Kasumi-1 (cell line): ENCODE data around the gene MITF.

Experiments used
- DNase-seq, 2 experiments: peaks; one replicate each; lab custom pipeline; 2025; lab: John Stamatoyannopoulos, UW

Gene MITF, protein sequence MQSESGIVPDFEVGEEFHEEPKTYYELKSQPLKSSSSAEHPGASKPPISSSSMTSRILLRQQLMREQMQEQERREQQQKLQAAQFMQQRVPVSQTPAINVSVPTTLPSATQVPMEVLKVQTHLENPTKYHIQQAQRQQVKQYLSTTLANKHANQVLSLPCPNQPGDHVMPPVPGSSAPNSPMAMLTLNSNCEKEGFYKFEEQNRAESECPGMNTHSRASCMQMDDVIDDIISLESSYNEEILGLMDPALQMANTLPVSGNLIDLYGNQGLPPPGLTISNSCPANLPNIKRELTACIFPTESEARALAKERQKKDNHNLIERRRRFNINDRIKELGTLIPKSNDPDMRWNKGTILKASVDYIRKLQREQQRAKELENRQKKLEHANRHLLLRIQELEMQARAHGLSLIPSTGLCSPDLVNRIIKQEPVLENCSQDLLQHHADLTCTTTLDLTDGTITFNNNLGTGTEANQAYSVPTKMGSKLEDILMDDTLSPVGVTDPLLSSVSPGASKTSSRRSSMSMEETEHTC

DNA sequence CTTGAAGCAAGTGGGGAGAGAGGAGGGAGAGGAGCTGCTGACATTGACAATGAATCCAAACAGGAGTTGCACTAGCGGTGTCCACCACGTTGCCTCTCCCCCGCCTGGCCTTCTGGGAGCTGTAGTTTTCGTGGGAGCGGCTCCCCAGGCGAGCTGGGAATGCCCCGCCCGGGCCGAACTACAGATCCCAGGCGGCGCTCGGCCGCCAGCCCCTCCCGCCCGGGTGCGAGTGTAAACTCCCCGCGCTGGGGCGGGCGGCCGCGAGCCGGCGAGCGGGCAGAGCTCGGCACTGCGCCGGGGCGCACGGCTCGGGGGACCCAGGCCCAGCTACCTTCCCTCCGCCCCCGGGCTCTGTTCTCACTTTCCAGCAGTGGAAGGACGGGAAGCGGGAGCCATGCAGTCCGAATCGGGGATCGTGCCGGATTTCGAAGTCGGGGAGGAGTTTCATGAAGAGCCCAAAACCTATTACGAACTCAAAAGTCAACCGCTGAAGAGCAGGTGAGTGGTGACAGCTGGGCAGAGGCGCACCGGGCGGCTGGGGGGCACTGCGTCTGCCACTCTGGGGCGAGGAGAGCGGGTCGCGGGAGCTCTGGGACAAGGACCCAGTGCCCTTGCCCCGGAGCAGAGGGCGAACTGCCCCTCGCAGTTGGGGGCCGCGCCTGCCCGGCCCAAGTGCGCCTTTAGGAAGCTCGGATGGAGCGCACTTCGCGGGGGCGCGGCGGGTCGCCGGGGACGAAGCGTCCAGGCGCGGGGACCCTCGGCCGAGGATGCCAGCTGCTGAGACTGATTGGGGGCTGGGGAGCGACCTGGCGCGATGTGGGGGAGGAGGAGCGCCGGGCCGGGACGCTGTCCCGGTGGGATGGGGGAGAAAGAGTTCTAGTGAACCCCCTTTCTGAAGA lies at the start of gene MITF:
MITF (plus strand) TSS at position 261 of the 899 bp plus-strand sequence; CDS start at position 395, 134 bp downstream.
- peak; percentile 92 to 96 for DNase-seq

DNA sequence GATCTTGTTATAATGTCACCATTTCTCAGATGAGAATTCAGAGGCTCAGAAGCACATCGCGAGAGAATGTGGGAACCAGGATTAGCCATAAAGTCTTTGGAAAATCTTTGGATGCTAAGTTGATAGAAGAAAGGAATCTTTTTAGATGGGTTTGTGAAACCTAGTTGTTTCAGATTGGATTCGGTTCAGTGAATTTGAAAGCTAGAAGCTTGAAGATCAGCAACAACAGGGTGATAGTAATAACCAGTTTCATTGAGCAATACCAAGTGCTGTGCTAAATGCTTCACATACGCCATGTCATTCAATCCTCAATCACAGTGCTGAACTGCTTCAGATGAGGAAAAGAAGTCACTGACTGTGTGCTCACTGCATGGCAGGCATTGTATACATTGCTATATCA lies 47.4 kb upstream of the MITF start:
- no peak for DNase-seq

DNA sequence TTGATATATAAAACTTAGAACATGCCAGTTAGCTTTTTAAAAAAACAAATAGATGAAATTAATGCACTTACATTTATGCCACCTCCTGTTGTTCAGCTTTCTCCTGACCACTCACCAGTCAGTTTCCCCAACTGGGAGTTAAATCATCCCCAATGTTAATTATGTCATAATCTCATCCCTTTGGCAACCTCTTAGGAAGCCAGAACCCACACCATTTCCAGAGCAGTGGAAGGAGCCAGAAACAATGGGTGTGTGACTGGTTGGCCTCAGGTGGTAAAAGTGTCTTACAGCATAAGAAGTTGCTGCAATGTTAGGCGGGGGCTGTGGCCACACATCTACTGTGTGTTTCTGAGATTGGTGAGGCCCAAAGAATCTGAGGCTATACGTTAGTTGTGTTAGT lies 46.5 kb upstream of the MITF start:
- no peak for DNase-seq

DNA sequence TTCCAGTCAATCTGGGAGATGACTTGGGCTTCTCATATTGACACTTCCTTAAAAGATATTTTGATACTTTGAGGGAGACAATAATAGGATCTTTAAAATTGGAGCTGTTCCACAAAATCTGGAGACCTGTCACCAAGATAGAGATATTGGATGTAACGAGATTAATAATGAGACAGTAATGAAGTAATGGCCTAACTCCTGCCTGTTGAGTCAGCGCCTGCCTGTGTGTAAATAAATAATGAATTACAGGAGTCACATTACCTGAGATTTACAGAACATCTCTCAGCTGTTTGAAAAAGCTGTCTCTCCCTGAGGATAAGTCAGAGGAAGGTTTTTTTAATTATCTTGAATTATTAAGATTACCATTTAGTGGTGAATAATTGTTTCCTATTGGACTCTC lies 43.8 kb upstream of the MITF start:
- DNase-seq, result no peak

DNA sequence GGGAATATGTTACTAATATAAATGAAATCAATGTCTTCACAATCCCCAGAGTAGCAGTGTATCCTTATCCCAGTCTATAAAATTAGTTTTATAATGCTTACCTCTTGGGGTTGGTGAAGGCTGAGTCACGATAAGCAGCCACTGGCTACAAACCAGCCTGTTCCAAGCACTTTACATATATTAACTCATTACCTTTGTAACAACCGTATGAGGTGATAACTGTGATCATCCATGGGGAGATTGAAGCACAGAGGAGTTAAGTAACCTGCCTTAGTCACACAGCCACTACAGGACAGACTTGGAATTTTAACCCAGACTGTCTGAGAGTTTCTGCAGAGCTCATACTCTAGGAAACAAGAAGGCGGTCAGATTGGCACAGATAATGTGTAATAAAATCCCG lies 43.3 kb upstream of the MITF start:
- DNase-seq, result no peak

DNA sequence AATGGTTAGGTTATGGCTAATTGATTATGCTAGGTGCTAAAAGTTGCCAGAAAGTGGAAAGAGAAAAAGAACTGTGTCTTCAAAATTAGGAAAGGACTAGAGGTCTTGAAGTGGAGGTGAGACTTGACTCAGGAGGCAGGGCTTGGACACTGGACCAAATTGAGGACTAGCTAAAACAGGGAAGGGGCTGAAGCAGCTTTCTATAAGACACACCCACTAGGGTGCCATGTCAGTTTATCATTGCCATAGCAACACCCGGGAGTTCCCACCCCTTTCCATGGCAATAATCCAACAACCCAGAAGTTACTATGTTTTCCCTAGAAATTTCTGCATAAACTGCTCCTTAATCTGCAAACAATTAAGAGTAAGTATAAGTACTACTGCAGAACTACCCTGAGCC lies 42.9 kb upstream of the MITF start:
- no peak for DNase-seq

DNA sequence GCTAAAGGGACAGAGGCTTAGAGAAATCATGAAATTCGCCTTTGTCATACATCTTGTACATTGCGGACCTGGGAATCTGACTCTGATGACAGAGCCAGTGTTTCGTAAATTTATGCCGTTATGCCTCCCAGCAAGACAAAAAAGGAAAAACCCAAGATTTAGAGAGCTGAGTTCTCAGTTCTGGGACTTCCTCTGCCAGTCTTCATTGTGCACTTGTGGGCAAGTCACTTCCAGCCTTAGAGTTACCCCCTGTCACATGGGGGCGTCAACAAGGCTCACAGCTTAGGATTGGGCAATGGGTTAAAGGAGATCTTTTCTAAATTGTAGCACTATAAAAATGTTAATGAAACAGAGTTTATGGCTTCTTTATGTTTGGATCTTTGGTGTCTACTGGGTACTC lies 41.9 kb upstream of the MITF start:
- no peak for DNase-seq

DNA sequence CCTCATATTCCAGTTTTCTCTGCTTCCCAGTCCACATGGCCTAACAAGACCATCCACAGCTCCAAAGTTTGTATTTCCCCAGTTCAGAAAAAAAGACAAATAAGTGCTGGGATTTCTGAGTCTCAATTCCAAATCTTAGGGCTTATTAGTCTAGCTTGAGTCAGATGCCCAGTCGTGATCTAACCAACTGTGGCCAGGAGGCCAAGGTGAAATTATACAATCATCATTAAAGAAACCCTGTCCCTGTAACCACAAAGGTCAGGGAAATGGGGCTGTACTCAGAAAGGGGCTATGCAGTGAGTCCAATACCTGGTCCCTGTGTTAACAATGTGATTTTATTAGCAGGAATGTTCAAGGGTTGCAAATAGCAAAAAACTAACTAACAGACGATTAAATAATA lies 40.5 kb upstream of the MITF start:
- DNase-seq, result no peak

DNA sequence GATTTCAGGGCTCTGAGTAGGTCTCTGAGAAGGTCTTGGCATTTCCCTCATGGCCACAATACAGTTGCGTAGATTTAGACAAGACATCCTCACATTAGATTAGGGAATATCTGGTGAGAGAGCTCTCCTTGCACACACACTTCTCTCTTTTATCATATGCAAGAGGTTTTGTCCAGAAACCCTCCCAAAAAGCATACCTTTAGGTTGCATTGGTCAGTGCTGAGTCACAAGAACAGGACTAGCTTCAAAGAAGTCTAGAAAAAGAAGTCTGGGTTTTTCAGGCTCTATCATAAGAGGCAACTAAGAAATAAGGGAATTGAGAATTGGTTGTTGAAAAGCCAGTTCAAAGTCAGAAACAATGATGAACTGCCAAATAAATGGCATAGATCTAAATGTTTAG lies 40.1 kb upstream of the MITF start:
- DNase-seq, result no peak

DNA sequence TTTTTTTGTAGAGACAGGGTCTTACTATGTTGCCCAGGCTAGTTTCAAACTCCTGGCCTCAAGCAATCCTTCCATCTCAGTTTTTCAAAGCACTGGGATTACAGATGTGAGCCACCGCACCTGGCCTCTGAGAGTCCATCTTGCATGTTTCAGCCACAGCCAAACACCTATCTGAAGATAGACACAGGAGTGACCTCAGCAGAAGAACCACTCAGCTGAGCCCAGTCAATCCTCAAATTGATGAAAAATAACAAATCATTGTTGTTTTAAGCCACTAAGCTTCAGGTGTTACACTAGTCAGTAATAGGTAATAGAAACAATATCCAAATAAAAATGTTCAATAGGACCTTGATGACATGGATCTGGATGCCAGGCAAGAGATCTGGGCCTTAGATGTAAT lies 38.3 kb upstream of the MITF start:
- DNase-seq, result no peak

DNA sequence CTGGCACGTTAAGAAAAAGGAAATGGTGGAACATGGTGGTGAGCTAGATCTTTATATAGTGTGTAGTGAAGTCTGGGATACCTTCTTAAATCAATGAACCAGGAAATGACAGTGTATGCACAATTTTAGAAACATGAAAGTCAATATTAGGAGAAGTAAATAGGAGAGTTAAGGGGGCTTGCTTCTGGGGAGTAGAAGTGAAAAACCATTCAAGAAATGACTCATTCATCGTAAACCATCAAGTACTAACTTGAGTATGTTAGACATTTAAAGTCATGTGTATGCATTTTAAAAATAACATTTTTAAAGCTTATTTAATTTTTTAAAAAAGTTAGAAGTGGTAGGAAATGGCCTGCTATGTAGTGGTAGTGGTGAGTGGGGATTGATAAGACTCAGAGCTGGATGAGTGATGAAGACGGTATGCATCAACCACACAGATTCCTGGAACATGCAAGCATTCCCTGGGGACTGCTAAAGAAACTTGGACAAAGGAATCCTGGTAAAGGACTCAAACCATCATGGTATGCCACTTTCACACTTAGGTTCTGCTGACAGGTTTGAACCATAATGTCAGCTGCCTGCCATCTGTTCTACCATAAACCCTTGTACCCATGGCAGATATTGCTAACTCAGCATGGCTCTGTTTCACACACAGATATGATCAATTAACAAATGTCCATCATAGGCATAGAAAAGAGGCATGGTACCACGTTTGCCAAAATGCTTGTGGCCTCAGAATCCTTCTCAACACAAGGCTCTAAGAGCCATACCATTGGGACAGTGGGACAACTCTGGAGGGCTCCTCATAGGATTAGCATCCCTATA lies 28.9 kb upstream of the MITF start:
- no peak for DNase-seq

DNA sequence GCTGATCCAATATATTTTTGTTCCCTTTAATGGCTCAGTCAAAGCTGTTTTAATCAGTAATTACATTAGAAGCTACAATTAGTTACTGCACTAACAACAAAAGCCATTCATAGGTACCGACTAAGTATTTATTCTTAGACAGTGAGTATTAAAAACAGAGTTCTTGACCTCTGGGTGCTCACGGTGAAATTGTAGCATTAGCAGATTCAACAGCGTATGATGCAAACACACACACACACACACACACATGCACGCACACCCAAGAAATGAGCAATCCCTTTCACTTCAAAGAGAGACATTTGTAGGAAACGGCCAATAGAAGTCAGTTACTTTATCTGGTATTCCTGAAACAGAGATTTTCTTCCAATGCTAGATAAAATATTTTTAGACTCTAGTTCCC lies 27.0 kb upstream of the MITF start:
- DNase-seq, result no peak

DNA sequence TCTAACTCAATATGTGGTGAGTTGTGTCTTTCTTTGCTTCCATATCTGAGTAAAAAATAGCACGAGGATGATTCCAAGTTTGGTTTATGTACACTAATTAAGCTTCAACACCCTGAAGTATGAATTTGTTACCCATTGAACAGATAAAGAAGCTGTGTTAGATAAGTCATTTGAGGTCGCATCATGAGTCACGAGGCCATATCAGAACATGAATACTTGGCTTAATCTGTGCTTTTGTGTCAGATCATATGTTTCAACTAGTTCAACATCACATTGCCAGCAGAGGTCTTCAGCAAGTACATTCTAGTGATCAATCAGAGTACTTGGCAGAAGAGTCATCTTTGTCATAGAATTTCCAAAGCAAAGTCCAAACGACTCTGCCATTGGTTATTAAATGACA lies 26.3 kb upstream of the MITF start:
- no peak for DNase-seq

DNA sequence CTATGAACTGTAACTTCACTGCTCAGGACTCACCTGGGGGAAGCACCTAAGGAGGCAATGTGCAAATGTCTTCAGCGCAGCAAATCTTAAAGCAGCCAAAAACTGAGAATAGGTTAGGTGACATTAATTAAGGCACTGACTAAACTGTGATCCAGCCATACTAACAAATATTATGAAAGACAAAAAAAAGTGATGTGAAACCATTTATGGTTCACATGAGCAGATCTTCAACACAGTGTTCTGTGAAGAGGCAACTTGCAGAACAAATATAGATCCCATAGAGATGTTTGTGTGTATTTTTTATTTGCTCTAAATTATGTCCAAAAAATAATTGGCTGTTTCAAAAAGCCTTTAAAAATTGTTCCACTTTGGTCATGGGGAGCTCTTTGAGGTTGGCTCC lies 24.1 kb upstream of the MITF start:
- DNase-seq, result no peak

DNA sequence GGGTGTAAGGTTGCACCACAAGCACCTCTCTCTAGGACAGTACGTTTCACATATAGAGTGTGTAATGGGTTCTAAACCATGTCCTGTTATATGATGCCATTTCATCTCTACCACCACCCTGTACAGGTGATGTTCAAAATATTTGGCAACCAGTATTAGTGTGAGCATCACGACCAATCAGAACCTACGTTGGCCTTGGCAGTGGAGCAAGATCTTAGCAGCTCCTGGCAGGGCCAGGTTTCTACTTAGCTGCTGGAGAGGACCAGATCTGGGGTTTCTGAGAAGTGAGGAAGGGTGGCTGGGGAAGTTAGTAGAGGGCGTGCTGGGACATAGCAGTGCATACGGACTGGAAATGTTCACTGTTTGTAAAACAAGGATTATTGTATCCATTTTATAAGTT lies 23.1 kb upstream of the MITF start:
- DNase-seq, result no peak

DNA sequence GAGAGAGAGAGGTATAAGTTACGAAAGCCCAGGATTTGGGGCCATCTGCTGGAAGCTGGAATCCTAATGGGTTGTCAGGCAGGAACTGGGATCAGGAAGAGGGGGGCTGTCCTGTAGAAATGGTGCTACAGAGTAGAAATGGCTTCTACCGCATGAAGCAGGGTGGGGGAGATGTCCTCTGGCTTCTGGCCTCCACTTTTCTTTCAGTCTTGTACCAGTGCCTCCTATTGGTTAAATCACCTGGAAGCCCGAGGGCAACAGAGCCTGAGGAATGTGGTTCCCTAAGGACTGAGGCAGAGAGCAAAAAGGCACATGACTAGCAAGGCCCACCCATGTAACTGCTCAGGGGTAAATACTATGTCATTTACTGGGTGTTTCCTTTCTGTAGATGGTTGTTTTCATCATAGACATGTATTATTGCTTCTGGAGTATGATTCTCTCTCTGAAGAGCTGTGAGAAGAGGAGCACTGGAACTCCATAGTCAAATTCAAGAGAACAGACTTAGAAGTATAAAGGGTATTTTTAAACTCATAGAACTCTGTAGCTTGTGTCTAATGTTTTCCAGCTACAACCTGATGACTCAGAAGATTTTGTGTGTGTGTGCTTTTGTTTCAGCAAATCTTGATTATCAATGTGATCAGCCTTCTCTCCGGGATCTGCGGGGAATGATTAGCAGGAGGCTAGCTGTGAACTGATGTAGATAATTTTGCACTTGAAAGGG lies 20.2 kb upstream of the MITF start:
- no peak for DNase-seq

DNA sequence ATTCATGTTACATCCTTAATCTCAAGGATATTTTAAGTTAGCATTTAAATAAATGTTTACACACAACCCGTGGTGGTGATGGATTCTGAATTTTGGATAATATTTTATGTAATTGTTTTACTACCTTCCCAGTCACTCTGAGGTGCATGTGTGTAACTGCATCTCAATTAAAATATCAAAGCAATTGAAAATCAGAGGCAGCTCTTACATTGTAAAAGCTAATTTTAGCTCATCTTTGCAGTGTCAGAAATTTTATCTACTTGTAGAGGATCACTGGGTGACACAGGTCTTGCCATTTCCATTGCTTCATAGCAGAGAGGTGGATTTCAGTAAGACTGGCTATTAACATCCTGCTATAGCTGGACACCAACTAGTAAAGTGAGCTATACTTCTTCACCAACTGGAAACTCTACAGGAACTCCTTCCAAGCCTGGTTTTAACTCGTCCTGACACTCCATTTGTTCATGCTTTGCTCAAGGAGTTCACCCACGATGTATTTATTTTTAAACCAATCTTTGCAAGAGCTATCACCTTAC lies 19.6 kb upstream of the MITF start:
- DNase-seq, result no peak

DNA sequence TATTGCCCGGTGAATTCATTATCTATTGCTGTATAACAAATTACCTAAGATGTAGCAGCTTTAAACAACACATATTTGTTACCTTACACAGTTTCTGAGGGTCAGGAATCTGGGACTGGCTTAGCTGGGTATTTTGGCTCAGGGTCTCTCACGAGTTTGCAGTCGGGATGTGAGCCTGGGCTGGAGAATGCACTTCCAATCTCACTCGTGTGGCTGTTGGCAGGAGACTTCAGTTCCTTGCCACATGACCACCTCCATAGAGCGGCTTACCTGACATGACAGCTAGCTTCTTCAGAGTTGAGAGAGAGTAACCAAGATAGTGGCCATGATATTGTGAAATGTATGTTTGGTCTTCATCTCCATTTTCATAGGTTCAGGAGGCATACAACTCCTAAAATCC lies 18.4 kb upstream of the MITF start:
- DNase-seq, result no peak

DNA sequence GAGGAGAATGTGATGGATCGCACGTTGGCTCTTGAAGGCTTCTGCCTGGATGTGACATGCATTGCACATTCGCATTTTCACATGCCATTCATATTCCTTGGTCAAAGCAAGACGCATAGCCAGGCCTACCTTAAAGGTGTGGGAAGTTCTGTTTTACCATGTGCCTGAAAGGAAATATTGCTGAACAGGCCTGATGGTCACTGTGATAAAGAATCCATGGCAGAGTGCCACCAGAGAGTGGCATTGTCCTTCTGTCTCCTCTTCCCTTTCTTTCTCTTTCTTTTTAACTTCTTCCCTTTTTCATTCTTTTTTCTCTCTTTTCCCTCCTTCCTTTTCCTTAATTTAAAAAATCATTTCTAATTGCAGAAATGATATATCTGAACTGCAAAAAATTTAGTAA lies 15.9 kb upstream of the MITF start:
- no peak for DNase-seq

DNA sequence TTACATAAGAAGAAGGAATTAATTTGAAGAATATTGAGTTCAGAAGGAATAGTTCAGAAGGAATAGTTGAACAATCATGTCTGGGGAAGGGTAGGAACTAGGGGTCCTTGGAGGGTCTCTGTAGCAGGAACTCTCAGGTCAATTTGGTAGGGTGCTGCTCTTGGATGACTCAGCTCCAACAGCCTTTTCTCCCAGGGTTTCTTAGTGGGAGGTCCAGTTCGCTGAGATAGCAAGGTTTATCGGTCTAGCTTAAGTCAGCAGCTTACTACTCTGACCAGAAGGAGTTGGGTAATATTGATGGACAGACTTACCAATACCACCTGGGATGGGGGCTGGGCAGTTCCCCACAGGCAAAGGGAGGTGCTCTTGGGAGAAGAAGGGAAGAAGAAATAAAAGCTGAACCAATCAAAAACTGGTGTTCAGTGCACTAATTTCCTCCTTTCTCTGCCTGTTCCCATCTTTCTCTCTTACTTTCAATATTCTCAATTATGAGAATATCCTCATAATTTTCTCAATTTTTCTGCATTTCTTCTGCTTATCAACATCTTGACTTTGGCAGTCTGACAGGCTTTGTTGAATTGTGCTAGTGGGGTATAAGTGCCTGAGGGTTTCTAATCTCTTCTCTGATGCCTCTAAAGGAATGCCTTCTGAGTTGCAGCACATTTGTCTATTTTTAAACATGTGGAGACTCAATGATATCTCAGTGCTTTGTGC lies 14.4 kb upstream of the MITF start:
- DNase-seq, result no peak
